Osteoblast (primary cell): ENCODE measurements around the gene SLC26A2. TPM values are rescaled to one million over a fixed set of nuclear protein-coding genes. Genes with fewer than 3 reads are reported as not detected.

Source experiments
- DNase-seq: peaks from one replicate; pipeline ENCODE4 v3.0.0; 2011; ENCODE audit warnings: low spot score, mixed read lengths; ENCODE audit not compliant: insufficient read length; ENCODE audit errors: missing footprints
- H2AFZ ChIP-seq: 2 replicates; pipeline ENCODE4 v1.6.0; 2011; ENCODE audit warnings: mild to moderate bottlenecking, low read length
- H3K27ac ChIP-seq: 2 replicates; pipeline ENCODE4 v1.5.1; 2011; ENCODE audit warnings: mild to moderate bottlenecking, low read depth, low read length, moderate library complexity
- H3K27me3 ChIP-seq: 2 replicates; pipeline ENCODE4 v1.6.0; 2012; ENCODE audit warnings: mild to moderate bottlenecking, control low read depth, inconsistent platforms, low read length, moderate library complexity; ENCODE audit not compliant: insufficient read depth
- H3K36me3 ChIP-seq: 2 replicates; pipeline ENCODE4 v1.5.1; 2011; ENCODE audit warnings: mild to moderate bottlenecking, low read length, control low read depth, moderate library complexity; ENCODE audit not compliant: insufficient read depth
- H3K4me1 ChIP-seq: 2 replicates; pipeline ENCODE4 v1.5.1; 2011; ENCODE audit warnings: mild to moderate bottlenecking, low read length, control low read depth, moderate library complexity; ENCODE audit not compliant: insufficient read depth
- H3K4me2 ChIP-seq: 2 replicates; pipeline ENCODE4 v1.6.0; 2011; ENCODE audit warnings: mild to moderate bottlenecking, low read length; ENCODE audit not compliant: insufficient read depth
- H3K4me3 ChIP-seq: fragments of 200-600 bp; sonication (generic); 3 replicates; pipeline ENCODE4 v1.5.1; 2012; ENCODE audit warnings: mild to moderate bottlenecking, low read length, inconsistent platforms; ENCODE audit not compliant: insufficient read depth
- H3K79me2 ChIP-seq: 2 replicates; pipeline ENCODE4 v1.6.0; 2012; ENCODE audit warnings: mild to moderate bottlenecking, low read length, control low read depth, inconsistent platforms; ENCODE audit not compliant: insufficient read depth
- H3K9me3 ChIP-seq: 2 replicates; pipeline ENCODE4 v1.5.1; 2011; ENCODE audit warnings: low read depth, low read length, control low read depth
- H4K20me1 ChIP-seq: 2 replicates; pipeline ENCODE4 v1.6.0; 2012; ENCODE audit warnings: mild to moderate bottlenecking, low read length, control low read depth; ENCODE audit not compliant: insufficient read depth
- total RNA-seq: library from RNA; depleted of rRNA; stranded (reverse); fragments of >200 nt; gene quantifications from 2 replicates; pipeline ENCODE4 v1.2.3, GENCODE V29; 2012
- TF ChIP-seq, protein P1 (sequence below): IDR thresholded peaks from 2 replicates; pipeline ENCODE4 v1.5.1; 2011; ENCODE audit warnings: mild to moderate bottlenecking, low read depth, low read length, moderate library complexity; ENCODE audit errors: extremely low read depth

SLC26A2 gene
- total RNA-seq, 1 donor, result 22.1 TPM

DNA sequence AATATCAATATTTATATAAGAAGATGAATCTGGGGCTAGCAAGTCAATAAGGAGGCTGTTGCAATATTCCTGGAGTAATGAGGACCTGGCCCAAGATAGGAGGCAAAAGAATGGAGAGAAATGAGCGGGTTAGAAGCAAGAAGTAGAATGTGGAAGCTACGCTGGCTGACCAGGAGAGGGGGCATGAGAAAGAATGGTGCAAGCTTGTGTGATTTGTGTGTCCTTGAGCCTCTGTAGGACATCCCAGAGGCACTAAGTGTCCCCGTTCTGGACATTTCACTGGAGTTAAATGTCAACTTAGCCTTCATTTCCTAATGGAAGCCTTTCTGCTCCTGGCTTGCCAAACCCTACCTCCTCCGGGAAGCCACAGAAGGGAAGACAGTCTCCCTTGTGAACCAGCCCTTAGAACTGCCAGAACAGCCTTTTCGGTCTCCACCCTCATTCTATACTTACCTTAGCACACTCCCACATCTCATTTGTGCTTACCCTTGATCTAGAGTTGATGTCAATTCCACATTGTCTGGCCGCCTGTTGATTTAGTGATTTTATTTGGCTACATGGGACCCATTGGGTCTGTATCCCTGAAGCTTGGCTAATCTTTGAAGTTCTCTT lies 9.3 kb upstream of the SLC26A2 start:
- TF ChIP-seq, protein P1, sequence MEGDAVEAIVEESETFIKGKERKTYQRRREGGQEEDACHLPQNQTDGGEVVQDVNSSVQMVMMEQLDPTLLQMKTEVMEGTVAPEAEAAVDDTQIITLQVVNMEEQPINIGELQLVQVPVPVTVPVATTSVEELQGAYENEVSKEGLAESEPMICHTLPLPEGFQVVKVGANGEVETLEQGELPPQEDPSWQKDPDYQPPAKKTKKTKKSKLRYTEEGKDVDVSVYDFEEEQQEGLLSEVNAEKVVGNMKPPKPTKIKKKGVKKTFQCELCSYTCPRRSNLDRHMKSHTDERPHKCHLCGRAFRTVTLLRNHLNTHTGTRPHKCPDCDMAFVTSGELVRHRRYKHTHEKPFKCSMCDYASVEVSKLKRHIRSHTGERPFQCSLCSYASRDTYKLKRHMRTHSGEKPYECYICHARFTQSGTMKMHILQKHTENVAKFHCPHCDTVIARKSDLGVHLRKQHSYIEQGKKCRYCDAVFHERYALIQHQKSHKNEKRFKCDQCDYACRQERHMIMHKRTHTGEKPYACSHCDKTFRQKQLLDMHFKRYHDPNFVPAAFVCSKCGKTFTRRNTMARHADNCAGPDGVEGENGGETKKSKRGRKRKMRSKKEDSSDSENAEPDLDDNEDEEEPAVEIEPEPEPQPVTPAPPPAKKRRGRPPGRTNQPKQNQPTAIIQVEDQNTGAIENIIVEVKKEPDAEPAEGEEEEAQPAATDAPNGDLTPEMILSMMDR, result no peak
- Histone ChIP-seq H3K36me3 (no peaks in the 10 kb centered on the region), H3K9me3 (no peaks in the 10 kb centered on the region), H3K4me3 (no peak overlapping the region), H3K27ac (no peak overlapping the region), H3K27me3 (peaks cover 7% of the 10 kb centered on the region), H3K79me2 (no peaks in the 10 kb centered on the region), H2AFZ (no peak overlapping the region), H4K20me1 (no peaks in the 10 kb centered on the region), H3K4me2 (no peak overlapping the region), H3K4me1 (no peaks in the 10 kb centered on the region)
- DNase-seq, result no peak

DNA sequence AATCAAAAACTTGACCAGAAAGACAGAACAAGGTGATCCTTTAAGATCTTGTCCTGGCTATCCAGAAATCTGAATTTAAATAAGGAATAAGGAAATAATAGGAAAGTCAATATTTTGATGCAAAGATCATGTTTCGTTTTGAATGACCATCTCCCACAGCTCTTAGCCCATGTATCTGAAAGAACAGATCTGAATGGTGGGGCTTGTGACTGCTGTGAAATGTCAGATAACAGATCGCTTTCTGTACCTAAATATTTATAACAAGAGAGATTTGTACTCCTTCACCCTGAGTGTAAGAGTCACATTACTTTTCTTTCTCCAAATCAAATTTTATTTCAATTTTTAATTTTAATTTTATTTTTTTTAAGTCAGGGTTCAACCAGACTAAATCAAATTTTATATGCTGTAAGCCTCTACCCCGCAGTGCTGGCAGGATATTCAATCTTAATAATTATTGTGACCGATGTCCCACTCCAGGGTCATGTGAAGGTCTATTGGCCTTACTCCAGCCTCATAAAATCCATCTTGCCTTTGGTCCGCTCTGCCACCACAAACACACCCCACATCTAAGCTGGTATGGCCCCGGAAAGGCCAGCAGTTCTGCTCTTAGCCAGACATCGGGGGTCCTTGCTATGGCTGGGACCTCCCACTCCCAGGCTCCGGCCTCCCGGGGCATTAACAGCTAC lies 7.0 kb upstream of the SLC26A2 start:
- no peaks in the 10 kb centered on the region for H3K79me2 ChIP-seq
- H3K36me3 ChIP-seq, result no peaks in the 10 kb centered on the region
- H3K9me3 ChIP-seq, result no peaks in the 10 kb centered on the region
- no peak overlapping the region for H3K4me3 ChIP-seq
- no peaks in the 10 kb centered on the region for H3K4me1 ChIP-seq
- no peak overlapping the region for H2AFZ ChIP-seq
- TF ChIP-seq, protein P1, result no peak
- no peak overlapping the region for H3K27ac ChIP-seq
- DNase-seq, result no peak
- H3K27me3 ChIP-seq, result peaks cover 5% of the 10 kb centered on the region
- no peak overlapping the region for H3K4me2 ChIP-seq
- H4K20me1 ChIP-seq, result no peaks in the 10 kb centered on the region

DNA sequence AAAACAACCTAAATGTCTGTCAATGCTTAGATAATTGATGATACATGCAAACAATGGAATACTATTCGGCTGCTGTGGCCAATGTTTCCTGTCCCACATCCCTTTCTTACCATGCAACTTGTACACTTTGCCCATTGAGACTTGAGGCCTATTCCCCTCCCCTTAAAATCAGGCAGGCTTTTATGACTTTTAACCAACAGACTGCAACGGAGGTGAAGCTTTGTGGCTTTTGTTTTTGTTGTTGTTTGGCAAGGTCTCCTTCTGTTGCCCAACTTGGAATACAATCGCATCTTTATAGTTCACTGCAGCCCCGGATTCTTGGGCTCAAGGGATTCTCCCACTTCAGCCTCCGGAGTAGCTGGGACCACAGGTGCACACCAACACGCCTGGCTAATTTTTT lies 5.8 kb upstream of the SLC26A2 start:
- Histone ChIP-seq H3K27me3 (no peaks in the 10 kb centered on the region), H3K4me1 (peaks cover 5% of the 10 kb centered on the region), H2AFZ (no peak overlapping the region), H3K27ac (no peak overlapping the region), H3K79me2 (no peaks in the 10 kb centered on the region), H4K20me1 (no peaks in the 10 kb centered on the region), H3K4me3 (no peak overlapping the region), H3K9me3 (no peaks in the 10 kb centered on the region), H3K4me2 (no peak overlapping the region), H3K36me3 (no peaks in the 10 kb centered on the region)
- DNase-seq, result no peak
- TF ChIP-seq, protein P1, result no peak

- Histone ChIP-seq H3K9me3 (no peaks in the 10 kb centered on the region), H3K27me3 (no peaks in the 10 kb centered on the region), H3K4me3 (no peak overlapping the region), H4K20me1 (no peaks in the 10 kb centered on the region), H3K27ac (no peak overlapping the region), H3K4me1 (peaks cover 14% of the 10 kb centered on the region), H3K36me3 (no peaks in the 10 kb centered on the region), H3K4me2 (no peak overlapping the region), H2AFZ (no peak overlapping the region), H3K79me2 (peaks cover 6% of the 10 kb centered on the region)
- TF ChIP-seq, protein P1, result no peak
- no peak for DNase-seq
Measured at GRCh38 chr5:149956685-149957084, 3.9 kb upstream of the SLC26A2 start.
